Measurements from ENCODE around the gene UGT2A3.

UGT2A3 gene

DNA sequence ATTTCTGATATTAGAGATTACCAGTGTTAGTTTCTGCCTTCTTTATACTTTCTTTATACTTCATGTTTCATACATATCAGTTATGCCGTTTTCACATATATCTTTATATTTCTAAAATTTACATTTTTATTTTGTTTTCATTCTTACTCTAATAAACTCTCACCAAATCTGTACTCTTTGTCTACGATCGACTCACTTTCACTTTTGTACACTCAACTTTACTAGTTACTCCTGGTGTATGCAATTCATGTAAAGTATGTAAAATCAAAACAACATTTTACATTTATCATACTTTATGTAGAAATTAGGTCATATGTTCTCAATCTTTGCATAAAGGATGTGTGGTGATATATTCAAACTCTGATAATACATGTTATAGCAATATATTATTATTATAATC is 59.9 kb downstream of the UGT2A3 start:
- Histone ChIP-seq H3K9ac (ENCODE audit: low read length) (no peak overlapping the region), H3K36me3 (ENCODE audit: control insufficient read depth, insufficient read depth, low read length) (no peaks in the 10 kb centered on the region), H3K4me3 (ENCODE audit: low read depth, low read length) (no peak overlapping the region), H3K9me3 (ENCODE audit: control insufficient read depth, insufficient read depth, low read depth, low read length) (0 out of 2 replicates have a peak, but pooled peaks cover 2% of the 10 kb centered on the region), H3K27ac (ENCODE audit: low read depth, low read length) (no peak overlapping the region), H3K27me3 (ENCODE audit: control insufficient read depth, insufficient read depth, low read length) (no peaks in the 10 kb centered on the region), H3K4me1 (ENCODE audit: control insufficient read depth, insufficient read depth, low read length) (no peaks in the 10 kb centered on the region)

DNA sequence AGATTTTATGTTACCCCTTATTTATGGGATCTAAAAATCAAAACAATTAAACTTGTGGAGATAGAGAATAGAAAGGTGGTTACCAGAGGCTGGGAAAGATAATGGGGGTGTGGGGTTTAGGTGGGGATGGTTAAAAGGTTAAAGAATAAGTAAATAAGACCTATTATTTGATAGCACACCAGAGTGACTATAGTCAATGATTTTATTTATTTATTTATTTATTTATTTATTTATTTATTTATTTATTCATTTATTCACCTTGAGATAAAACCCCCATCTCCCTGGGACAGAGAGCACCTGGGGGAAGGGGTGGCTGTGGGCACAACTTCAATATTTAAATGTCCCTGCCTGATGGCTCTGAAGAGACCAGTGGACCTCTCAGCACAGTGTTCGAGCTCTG is 66.1 kb downstream of the UGT2A3 start:
- Histone ChIP-seq H3K4me1 (ENCODE audit: control insufficient read depth, insufficient read depth, low read length) (no peaks in the 10 kb centered on the region), H3K4me3 (ENCODE audit: low read depth, low read length) (no peak overlapping the region), H3K9me3 (ENCODE audit: control insufficient read depth, insufficient read depth, low read depth, low read length) (no peaks in the 10 kb centered on the region), H3K27me3 (ENCODE audit: control insufficient read depth, insufficient read depth, low read length) (no peaks in the 10 kb centered on the region), H3K36me3 (ENCODE audit: control insufficient read depth, insufficient read depth, low read length) (no peaks in the 10 kb centered on the region), H3K9ac (ENCODE audit: low read length) (no peak overlapping the region), H3K27ac (ENCODE audit: low read depth, low read length) (no peak overlapping the region)

DNA sequence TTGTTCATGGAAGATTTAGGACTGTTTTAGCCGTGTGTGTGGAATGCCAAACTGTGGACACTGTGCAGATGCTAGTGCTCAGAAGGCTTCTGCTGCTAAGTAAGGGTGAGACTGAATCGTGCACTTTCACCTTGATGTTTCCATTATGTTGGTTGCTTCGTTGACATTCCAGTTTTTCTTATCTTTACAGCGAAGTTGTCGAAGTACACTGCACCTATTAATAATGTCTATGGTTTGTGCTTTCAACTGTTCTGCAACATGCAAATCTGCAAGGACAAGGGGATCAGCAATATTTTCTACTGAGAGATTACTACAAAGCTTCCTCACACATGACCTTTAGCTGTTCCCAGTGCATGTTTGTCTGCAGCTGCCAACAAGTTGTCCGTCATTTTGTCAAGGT is 67.7 kb downstream of the UGT2A3 start:
- no peaks in the 10 kb centered on the region for H3K9me3 ChIP-seq (ENCODE audit: control insufficient read depth, insufficient read depth, low read depth, low read length)
- H3K27me3 ChIP-seq (ENCODE audit: control insufficient read depth, insufficient read depth, low read length): no peaks in the 10 kb centered on the region
- H3K27ac ChIP-seq (ENCODE audit: low read depth, low read length): no peak overlapping the region
- H3K4me1 ChIP-seq (ENCODE audit: control insufficient read depth, insufficient read depth, low read length): no peaks in the 10 kb centered on the region
- H3K36me3 ChIP-seq (ENCODE audit: control insufficient read depth, insufficient read depth, low read length): no peaks in the 10 kb centered on the region
- no peak overlapping the region for H3K9ac ChIP-seq (ENCODE audit: low read length)
- H3K4me3 ChIP-seq (ENCODE audit: low read depth, low read length): no peak overlapping the region

All from HUES6 (cell line).